Activated CD4-positive, alpha-beta T cell treated with anti-CD3 and anti-CD28 coated beads, Interleukin-2, amount 50 U/mL, for 4 hours (primary cell): Measurements from ENCODE around the gene NUP93.

ENCODE experiments used
- DNase-seq, 2 experiments: peaks; one replicate each; pipeline ENCODE4 v3.0.0-alpha.2; 2020

Gene NUP93

DNA sequence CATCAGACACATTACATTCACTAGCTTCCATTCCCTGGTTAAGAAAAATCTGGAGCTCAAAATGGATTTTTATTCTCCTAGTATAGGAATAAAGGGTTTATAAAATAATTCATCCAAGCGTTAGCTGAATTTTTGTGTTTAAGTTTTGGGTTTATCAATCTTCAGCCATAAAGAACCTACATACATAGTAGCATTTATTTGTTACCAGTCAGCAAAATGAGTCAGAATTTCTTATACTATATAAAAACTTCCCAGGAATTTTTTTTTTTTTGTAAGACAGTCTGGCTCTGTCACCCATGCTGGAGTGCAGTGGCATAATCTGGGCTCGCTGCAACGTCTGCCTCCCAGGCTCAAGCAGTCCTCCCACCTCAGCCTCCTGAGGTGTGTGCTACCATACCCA is 94.9 kb downstream of the NUP93 start:
- DNase-seq = no peak

DNA sequence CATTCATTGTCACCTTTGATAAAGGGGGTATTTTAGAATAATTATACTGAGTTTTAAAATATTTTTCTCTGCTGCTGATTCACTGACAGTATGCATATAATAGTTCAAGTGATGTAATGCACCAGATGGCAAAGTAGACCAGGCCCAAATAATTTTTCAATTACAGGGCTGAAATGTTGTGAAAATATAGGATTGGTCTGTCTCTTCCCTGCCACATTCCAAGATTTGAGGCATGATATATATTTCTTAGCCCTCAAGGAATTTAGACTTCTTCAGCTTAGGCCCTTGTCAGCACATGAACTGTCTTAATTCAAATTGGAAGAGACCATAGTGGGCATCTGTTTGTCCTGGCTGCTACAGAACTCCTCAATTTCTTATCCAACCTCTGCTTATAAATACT is 95.9 kb downstream of the NUP93 start:
- DNase-seq = no peak

DNA sequence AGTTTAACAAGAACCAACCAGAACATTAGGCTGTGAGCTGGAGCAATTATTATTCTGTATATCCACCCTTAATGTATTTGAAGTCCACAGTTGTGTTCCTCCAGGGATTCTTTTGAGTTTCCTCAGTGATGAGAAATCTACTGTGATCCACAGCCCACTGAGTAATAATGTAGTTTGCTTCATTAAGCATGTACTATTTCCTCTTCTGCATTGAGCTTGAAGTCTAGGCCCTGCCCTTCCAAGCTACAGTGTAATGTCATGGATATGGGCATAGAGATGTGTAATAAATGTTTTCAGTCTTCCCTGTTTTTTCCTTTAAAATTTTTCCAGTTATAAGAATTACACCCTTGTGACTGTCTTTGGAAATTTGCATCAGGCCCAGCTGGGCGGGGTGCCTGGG is 98.7 kb downstream of the NUP93 start:
- DNase-seq = no peak

DNA sequence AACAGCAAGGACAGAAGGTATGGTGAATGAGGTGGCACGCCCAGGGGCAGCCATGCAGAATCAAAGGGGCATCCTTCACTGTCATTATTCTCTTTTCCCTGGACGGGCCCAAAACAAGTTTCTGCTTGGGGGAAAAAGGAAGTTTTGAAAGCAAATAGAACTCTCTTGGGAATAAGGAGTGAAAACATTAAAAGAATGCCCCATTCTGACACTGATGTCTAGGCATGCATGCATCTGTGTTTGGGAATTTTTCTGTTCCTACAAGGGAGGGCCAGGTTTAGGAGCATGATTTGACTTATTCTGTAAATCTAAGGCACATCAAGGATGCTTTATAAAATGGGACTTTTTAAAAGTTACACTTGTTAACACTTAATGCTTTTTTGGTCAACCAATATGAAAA is 100.7 kb downstream of the NUP93 start:
- no peak for DNase-seq

DNA sequence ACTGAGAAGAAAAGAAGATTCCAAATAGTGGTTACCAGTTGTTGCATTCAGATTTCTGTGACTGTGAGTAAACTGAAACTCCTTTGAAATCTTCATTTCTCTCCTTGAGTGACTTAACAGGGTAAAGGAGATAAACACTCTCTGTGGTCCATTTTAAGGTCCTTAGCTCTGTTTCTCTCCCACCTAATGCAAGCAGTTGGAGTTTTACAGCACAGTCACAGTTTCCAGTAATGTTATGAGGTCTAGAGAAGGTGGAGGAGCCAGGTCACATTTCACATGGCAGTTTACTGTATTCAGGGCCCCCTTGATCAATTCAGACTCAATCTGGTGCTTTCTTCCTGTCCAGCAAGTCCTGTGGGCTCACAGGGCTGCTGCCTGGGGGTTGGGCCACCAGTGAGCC is 102.8 kb downstream of the NUP93 start:
- no peak for DNase-seq

DNA sequence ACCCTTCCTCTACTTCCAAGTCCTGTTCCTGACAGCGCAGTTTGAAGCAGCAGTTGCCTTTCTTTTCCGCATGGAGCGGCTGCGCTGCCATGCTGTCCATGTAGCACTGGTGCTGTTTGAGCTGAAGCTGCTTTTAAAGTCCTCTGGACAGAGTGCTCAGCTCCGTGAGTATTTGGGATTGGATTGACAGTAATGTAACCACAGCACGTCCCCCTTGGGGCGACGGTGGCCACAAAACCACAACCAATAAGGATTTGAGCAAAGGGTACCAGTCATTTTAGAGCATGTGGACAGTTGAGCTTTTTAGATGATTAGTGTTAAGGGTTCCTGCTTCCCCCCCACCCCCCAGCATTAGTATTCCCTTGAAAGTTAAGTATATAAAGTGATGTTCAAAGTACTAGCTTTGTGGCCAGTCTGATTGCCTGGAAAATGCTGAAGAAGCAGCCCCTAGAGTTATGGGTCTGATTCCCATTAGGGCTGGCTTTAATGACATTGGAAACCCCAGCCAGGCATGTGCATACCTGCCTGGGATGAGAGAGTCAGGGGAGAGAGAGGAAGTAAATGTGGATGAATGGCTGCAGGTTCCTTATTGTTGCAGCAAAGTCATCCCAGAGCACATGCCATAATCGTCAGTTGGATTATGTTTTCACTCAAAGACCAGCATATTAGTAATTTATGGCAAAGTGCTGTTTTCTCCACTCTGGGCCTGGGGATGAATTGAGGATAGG is 103.5 kb downstream of the NUP93 start:
- no peak for DNase-seq

DNA sequence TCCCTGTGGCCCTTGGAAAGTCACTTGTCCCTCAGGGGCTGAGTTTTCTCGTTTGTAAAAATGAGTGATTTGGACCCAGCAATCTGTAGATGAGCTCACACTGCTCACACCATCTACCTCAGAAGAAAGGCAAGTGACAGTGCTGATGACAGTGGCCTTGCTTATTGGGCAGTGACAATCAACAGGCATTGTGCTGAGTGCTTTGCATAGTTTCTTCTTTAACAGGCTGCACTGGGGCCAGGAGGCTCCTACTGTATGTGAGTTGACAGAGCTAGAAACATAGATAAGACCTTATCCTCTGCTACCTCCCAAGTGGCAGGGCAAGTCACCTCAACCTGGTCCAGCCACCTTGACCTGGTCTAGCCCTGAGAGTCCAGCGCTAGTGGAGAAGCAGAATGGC is 105.4 kb downstream of the NUP93 start:
- no peak for DNase-seq

DNA sequence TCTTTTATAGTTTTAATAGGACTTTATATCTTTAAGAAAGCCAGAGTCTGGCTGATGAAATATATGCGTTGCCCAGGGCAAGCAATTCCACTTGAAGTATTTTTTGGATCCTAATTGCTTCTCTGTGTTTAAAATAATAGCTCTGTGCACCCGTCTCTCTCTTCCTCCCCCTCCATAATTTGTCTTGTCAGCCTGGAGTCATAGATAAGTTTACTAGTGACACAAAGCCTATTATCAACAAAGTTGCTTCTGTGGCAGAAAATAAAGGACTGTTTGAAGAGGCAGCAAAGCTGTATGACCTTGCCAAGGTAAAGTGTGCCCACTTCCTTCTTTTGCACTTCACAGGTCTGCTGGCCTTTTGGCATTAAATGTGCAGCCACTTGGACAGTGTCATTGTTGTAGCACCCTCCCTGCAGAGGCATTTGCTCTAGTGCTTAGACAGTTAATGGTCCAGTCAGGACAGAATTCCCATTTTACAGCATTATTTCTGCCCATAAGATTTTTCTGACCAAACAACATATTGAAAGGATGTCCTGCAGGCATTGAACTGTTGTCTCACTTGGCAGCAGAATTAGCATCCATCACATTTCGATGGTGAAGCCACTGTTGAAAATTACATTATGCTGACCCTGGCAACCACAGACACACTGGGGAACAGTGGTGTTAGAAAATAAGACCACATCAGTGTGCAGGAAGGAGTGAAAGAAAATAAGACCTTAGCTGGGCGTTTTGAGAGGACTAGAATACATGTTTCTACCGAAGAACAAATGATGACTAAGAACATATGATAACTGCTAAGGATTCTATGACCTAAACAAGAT is 106.7 kb downstream of the NUP93 start:
- DNase-seq = no peak

DNA sequence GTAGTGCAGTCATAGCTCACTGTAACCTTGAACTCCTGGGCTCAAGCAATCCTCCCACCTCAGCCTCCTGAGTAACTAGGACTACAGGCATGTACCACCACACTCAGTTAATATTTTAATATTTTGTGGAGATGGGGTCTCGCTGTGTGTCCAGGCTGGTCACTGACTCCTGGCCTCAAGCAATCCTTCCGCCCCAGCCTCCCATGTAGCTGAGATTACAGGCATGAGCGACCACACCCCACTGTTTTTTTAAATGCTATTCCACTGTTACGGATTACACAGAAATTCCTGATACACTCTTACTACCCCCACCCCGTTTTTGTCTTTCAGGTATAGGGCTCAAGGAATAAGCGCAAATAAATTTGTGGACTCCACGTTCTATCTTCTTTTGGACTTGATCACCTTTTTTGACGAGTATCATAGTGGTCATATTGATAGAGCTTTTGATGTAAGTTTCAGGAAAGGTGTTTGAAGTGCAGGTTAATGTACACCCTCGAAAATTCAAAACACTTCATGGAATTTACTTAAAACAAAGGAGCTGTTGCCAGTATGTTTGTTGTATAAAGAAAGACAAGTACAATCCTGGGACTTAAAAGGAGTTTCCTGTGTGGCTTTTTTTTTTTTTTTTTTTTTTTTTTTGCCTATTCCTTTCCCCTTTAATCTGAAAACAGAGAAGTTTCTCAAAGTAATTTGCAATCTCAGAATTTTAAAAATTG is 108.9 kb downstream of the NUP93 start:
- no peak for DNase-seq

DNA sequence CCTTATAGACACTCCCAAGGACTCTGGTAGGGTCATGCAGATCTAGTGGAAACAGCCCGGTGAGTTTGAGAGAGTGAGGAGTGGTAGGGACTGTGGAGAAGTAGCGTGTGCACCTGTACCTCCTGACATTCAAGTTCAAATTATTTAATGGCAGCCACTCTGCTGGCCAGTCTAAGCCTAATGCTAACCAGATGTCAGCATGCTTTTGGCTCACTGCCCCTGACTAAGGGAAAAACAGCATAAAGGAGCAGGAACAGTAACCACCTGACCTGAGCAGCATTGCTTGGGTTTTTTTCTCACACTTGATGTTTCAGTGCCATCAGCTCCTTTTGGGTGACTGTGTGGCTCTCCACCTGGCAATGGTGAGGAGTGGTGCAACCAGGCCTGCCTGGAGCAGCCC is 111.3 kb downstream of the NUP93 start:
- no peak for DNase-seq

DNA sequence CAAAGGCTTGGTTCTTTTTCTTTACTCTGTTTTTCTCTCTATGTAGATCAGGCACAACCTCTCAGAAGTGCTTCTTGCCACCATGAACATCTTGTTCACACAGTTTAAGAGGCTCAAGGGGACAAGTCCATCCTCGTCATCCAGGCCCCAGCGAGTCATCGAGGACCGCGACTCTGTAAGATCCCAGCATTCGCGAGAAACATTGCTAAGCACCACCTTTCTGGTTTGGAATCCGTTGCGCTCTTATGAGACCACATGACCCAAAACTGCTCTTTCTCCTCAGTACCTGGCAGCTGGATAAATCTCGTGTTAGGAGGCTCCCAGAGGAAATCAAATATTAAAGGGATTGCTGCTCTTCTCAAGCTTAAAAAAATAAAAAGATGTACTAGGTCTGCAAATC is 111.7 kb downstream of the NUP93 start:
- DNase-seq = no peak

DNA sequence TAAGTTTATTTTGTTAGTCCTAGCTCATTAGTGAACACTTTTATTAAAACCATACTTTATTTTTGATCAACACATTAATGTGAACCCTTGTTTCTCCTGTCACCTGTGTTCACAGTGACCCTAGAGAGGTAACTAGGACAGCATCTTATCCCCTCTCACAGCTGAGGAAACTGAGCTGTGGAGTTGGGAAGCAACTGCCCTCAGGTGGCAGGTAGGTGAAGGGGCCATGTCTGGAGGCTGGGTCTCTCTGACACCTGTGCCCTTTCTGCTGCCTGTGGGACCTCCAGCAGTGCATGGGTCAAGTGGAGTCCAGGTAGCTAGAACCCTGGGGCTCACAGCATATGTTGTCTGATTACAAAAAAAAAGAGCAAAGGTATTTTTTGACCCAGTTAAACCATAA is 112.2 kb downstream of the NUP93 start:
- no peak for DNase-seq

DNA sequence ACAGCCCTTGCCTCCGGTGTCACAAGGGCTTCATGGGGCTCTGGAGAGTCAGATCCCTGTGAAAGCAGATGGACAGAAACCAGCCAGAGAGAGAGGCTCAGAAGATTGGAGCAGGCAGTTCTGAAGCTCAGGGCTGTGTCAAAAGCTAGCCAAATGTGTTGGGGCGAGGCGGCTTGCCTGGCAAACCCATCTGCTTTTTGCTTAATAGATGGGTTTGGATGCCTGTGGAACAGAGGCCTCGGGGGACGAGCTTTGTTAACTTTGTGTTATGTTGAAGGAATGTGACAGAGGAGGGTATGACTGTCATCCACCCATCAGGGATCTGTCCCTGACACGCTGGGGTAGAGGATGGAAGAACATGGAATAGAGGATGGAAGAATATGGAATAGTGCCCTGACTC is 114.1 kb downstream of the NUP93 start:
- no peak for DNase-seq

DNA sequence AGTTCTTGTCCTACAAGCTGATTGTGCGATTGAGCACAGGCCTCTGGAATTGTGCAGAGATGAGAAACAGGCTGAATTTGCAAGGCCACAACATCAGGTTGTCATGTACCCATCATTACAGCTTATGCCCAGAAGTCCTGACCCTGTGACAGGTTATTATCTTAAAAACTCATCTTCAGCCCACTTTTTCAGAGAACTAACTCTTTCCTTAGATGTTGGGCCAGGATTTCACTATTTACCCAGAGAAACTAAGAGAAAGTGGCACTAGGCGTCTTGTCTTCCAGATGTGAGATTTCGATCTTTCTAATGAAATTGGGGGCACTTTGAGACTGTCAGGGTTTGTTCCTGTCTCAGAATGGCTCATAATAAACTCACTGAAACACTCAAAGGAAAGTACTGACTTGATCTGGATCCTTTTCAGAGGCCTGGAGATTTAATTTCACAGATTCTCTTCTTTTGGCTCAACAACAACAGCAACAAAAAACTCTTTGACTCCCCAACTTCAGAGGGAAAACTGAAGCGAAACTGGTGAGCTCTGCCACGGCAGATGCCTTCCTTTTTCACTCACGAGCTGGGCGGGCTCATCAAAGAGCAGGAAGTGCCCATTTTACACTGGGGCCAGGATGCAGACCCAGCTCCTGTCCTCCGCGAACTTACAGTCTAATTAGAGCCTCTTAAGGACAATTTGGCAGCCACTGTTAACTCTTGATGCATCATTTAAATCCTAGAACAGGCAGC is 117.4 kb downstream of the NUP93 start:
- DNase-seq = no peak

DNA sequence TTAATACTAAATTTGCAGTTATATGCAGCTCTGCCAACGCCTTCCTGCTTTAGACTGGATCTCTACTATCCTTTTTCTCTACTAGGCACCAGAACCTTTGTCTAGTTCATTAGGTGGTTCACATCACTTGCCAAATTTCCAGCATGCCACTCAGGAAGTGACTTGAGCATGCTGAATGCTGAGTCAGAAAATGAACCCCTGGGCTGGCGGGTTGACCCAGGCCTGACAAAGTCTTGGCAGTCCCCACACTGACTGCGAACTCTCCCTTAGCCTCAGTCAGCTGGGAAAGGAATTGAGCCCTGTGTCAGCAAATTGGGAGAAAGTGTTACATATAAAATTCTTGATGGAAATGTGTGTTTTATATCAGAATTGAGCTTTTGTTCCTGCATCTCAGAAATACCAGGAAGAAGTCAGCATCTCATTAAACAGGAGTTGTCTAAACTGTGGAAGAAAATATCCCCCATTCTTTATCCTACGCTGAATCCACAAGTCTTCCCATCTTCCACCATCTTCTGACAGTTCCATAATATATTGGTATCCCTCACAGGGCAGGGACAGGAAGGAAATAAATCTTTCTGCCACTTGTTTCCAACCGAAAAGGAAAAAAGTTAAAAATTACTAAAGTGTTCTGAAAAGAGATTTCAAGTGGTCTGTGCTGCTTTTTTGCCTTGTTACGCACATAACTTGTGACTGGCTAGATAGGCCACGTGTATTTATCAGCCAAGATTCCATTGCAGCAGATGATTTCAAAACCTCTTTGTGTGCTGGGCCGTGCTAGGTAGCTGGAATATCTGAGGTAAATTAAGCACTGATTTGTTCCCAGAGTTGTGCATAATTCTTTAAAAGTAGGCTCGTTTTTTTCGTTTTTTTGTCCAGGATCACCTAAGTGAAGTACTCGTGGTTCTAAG is 118.4 kb downstream of the NUP93 start:
- DNase-seq = no peak

DNA sequence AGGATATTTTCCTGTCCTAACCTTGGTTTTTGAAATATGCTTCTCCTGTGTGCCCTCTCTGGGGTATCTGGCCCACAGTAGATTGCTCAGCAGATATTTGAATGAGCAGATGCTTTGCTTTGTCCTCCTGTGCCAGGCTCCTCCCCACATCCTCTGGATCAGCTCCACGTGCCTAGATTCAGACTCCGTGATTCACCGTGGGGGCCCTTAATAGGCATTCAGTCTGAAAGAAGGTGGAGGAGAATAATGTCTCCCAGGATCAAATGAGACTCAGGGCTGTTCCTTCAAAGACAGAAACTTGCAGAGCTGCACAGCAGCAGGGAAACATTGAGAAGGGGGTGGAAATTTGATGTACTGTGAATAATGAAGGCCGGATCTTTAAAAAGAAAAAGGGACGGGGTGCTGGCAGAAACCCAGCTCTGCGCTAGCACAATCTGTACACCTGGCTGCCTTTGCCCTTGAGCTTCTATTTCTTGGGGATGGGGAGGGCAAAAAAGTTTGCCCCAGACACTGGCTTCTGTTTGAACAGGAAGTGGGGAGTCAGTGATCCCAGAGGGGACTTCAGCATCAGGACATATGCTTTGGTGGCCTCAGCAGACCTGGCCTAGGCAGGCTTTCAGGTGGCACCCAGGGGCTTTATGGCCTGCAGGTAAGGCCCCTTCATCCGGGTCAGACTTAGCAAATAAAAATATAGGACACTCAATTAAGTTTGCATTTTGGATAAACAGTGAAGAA is 119.2 kb downstream of the NUP93 start:
- DNase-seq = no peak

DNA sequence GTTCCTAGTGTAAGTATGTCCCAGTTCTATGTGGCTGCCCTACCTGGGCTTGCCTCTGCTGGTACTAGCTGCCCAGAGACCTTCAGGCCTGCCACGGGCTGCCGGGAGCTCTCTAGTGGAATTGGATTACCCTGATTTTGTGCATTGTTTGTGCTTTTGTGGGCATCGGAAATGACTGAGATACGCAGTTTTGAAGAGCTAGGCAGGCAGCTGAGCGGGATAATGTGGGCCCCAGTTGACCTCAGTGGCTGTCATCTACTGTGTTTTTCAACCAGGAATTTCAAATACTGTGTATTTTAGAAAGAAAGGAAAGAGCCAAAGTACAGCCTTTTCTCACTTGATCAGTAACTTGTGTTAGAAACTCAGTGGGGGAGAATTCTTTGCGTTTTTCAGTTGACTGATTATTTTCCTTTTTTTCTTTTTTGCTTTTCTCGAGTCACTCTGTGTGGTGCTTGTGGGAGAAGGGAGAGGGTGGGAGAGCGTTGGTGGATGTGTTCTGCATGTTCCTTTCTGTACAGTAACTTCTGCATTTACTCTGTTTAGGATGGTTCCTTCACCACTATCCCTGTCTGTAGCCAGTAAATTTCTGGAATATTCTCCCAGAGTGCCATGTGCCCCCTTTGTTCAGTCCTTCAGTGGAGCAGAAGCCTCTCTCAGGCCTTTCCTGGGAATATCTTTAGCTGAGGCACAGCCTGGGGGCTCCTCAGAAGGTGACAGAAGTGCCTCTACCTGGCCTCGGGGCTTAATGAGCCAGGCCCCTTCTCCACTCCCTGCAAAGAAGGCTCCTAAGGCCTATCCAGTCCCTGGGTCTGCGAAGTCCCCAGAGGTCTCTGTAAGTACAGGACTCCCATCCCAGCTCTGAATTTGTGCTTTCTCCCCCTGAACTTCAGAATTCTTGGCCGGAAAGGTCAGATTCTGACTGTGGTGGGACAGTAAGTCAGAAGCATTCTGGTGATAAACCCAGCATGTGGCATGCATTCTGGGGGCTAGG is 120.1 kb downstream of the NUP93 start:
- DNase-seq = no peak

DNA sequence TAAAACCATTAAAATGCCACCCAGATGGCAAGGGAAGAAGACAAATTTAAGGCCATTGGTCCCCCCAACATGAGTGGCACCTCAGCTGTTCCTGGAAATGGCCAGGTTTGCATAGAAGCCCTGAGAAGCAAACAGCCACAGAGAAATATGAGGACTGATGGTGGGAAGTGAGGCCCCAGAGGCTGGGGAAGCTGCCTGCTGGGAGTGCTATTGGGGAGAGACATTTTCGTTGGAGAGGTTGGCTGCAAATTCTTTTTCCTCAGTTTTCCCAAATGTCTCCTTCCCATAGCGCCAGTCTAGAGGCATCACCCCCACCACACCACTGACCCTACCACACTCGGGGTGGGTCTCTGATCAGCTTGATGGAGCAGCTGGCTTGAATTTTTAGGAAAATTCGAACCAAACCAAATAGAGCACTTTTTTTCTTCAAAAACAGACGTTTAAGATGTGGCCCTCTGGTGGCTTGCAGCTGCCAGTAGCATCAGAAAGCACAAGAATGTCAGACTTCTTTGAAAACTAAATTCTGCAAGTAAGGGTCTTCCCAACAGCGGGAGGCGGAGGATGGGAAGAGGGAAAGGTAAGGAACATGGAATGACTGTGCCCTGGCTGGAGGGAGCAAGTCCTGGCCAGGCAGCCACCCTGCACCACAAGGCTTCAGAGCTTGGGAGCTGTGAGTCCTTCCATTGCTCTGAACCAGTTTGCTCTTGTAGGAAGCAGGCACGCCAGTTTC is 121.9 kb downstream of the NUP93 start:
- no peak for DNase-seq

DNA sequence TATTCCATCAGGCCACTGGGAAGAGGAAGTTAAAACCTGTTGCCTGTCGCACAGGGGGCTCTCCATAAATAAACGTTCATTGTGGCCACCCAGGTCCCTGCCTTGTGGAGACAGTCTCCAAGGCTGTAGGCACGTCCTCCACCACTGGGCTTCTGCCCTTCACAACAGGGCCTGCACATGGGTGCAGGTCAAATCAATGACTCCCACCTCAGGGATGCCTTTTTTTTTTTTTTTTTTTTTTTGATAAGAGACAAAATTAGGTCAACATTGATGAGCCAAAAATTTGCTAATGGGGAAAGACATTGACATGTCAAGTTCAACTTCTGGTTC is 122.4 kb downstream of the NUP93 start:
- DNase-seq = no peak

DNA sequence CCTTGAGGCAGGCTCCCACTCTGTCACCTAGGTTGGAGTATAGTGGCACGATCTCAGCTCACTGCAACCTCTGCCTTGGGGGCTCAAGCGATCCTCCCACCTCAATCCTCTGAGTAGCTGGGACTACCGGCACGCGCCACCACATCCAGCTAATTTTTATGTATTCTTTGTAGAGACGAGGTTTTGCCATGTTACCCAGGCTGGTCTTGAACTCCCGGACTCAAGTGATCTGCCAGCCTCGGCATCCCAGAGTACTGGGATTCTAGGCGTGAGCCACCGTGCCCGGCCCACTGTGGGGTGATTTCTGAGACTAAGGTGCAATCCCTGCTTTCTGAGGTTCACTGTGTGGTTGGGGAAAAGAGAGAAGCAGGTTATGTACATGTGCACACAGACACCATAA is 123.0 kb downstream of the NUP93 start:
- DNase-seq = no peak
